ENCODE data around the gene SLC9A9.

- TF ChIP-seq POLR2A (IDR thresholded peaks at IDR 0.05) (no peak), CTCF (IDR thresholded peaks at IDR 0.05) (no peak)
These were observed 569.5 kb downstream of the SLC9A9 start for GRCh38 chr3:143278721-143279120.
